HepG2 (cell line): ENCODE data around the gene COA1.

Source experiments
- ATF1 ChIP-seq: IDR thresholded peaks from 2 replicates; pipeline ENCODE4 v1.6.1; 2016; ENCODE audit warnings: mild to moderate bottlenecking, control low read depth
- CTCF ChIP-seq: sonication (generic); formaldehyde crosslinking; IDR thresholded peaks from 2 replicates; pipeline ENCODE4 v1.5.0; 2020; ENCODE audit warnings: mild to moderate bottlenecking, missing genetic modification reagents, moderate library complexity
- EP300 ChIP-seq, 3 experiments: sonication (generic) in 1 of 3; formaldehyde crosslinking in 1 of 3; IDR thresholded peaks; 2 replicates each; pipeline versions ENCODE4 v1.5.1 to v1.6.1; 2011 to 2020; ENCODE audit warnings: low read depth in 2 of 3, low read length in 2 of 3, borderline replicate concordance in 1 of 3, improper control_type of control experiment in 1 of 3, mild to moderate bottlenecking in 1 of 3, missing genetic modification reagents in 1 of 3, moderate library complexity in 1 of 3
- ESRRA ChIP-seq: sonication (generic); formaldehyde crosslinking; IDR thresholded peaks from 2 replicates; pipeline ENCODE4 v1.5.1; 2020; ENCODE audit warnings: mild to moderate bottlenecking, low read depth, missing genetic modification reagents
- JDP2 ChIP-seq: sonication (generic); formaldehyde crosslinking; IDR thresholded peaks from 2 replicates; pipeline ENCODE4 v1.8.1; 2022; ENCODE audit warnings: missing genetic modification reagents, borderline replicate concordance
- MXI1 ChIP-seq: IDR thresholded peaks from 3 replicates; pipeline ENCODE4 v1.6.1; 2012; ENCODE audit warnings: low read depth, low read length, inconsistent platforms, borderline replicate concordance
- RFX3 ChIP-seq: IDR thresholded peaks from 2 replicates; pipeline ENCODE4 v1.6.1; 2016; ENCODE audit warnings: missing biosample characterization, missing genetic modification reagents
- SP1 ChIP-seq, 2 experiments: fragments of 450-650 bp in 1 of 2; sonication (generic) in 1 of 2; formaldehyde crosslinking in 1 of 2; IDR thresholded peaks; 2 replicates each; pipeline versions ENCODE4 v1.4.0 to v1.6.1; 2016 to 2020; ENCODE audit warnings: missing genetic modification reagents in 1 of 2
- ZFP36 ChIP-seq: fragments of 150-350 bp; IDR thresholded peaks from 2 replicates; pipeline ENCODE4 v1.6.1; 2018; ENCODE audit warnings: borderline replicate concordance, low read length, low read depth; ENCODE audit not compliant: partially characterized antibody
- ZNF350 ChIP-seq: sonication (generic); formaldehyde crosslinking; IDR thresholded peaks from 2 replicates; pipeline ENCODE4 v1.4.0; 2020; ENCODE audit warnings: mild to moderate bottlenecking, low read depth, missing genetic modification reagents, borderline replicate concordance
- ZNF569 ChIP-seq: sonication (generic); formaldehyde crosslinking; IDR thresholded peaks from 2 replicates; pipeline ENCODE4 v1.5.0; 2020; ENCODE audit warnings: mild to moderate bottlenecking, missing genetic modification reagents, moderate library complexity, borderline replicate concordance
- ZNF792 ChIP-seq: IDR thresholded peaks from 2 replicates; pipeline ENCODE4 v1.6.1; 2016

GRCh38 chr7:43680736-43681135, 48.6 kb downstream of the COA1 start:
- no peak for TF ChIP-seq ZFP36
- no peak for TF ChIP-seq ZNF350
- TF ChIP-seq CTCF (CRISPR knock-in tag), result no peak
- no peak for TF ChIP-seq ESRRA (CRISPR knock-in tag)
- TF ChIP-seq SP1 (IDR thresholded peaks at IDR 0.05), result no peak
- TF ChIP-seq SP1 (CRISPR knock-in tag; IDR thresholded peaks at IDR 0.05), result no peak
- no peak for TF ChIP-seq ZNF792 (CRISPR knock-in tag)
- TF ChIP-seq RFX3 (CRISPR knock-in tag), result no peak
- no peak for TF ChIP-seq EP300 (IDR thresholded peaks at IDR 0.05; ENCODE audit: low read depth in 2 of 2, low read length in 2 of 2)
- no peak for TF ChIP-seq EP300 (CRISPR knock-in tag; IDR thresholded peaks at IDR 0.05; ENCODE audit: borderline replicate concordance)
- no peak for TF ChIP-seq MXI1
- no peak for TF ChIP-seq ZNF569
- no peak for TF ChIP-seq JDP2 (CRISPR knock-in tag)
- TF ChIP-seq ATF1, result no peak
